IPS-11a (cell line): ENCODE data around the gene TMEM217.
"Not testable (repeated sequence)": the region's sequence is repeated elsewhere in the genome, so short reads cannot be mapped to it uniquely, and the experiment has no call there.

Experiments
- H3K4me3 ChIP-seq: one replicate; pipeline ENCODE4 v1.5.1; 2013; ENCODE audit warnings: low read depth, low read length, control low read depth

TMEM217 gene

GRCh38 chr6:37218511-37218910, 39.4 kb downstream of the TMEM217 start:
- no peak overlapping the region for H3K4me3 ChIP-seq

DNA sequence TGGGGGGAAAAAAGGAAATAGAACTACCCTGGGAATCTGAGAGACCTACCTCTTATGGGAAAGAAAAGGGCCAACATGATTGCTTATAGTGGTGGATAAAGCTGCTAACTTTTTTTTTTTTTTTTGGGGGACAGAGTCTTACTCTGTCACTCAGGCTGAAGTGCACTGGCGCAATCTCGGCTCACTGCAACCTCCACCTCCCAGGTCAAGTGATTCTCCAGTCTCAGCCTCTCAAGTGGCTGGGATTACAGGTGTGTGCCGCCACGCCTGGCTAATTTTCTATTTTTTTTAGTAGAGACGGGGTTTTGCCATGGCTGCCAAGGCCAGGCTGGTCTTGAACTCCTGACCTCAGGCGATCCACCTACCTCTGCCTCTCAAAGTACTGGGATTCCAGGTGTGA, 39.9 kb downstream of the TMEM217 start:
- no peak overlapping the region for H3K4me3 ChIP-seq

DNA sequence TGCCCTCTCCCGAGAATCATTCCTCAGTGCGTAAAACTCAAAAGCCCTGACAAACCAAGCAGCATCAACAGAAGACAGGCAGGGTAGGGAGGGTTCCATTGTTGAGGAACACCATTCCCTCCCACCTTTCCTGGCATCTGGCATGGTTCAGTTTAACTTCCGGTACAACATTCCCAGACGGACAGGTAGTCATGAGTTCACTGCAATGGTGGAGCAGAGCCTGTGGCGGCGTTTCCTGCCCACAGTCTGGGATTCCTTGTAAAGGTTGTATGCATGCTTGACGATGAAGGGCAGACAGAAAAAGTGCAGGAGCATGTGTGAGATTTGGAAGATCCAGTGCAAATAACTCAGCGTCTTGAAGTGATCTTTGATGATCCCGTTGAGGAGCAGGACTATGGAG, 45.7 kb downstream of the TMEM217 start:
- no peak overlapping the region for H3K4me3 ChIP-seq

DNA sequence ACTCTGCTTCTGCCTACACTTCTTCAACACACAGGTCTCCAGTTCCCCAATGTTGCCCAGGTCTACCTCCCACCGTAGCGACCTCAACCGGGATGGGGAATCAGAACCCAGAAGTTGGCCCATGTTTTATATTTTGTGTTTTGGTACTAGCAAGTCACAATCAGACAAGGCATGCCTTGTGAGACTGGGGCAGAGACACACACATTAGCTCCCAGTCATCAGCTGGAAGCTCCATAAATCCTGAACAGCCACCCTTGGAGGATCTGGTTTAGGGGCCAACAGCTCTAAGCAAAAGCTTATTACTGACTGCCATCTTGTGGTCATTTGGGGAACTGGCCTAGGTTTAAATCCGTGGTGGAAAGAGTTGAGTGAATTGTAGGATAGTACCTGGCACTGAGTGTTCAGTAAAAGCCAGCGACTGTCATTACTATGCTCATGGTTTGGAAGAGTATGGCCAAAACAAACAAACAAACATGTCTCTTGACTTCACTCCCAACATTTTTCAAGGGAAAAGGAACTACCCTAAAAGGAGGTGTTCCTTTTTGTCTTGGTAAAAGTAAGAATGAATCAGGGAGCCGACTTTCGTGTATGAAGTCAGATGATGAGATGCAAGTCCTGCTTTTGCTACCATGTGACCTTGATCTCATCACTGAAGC, 47.5 kb downstream of the TMEM217 start:
- no peak overlapping the region for H3K4me3 ChIP-seq

DNA sequence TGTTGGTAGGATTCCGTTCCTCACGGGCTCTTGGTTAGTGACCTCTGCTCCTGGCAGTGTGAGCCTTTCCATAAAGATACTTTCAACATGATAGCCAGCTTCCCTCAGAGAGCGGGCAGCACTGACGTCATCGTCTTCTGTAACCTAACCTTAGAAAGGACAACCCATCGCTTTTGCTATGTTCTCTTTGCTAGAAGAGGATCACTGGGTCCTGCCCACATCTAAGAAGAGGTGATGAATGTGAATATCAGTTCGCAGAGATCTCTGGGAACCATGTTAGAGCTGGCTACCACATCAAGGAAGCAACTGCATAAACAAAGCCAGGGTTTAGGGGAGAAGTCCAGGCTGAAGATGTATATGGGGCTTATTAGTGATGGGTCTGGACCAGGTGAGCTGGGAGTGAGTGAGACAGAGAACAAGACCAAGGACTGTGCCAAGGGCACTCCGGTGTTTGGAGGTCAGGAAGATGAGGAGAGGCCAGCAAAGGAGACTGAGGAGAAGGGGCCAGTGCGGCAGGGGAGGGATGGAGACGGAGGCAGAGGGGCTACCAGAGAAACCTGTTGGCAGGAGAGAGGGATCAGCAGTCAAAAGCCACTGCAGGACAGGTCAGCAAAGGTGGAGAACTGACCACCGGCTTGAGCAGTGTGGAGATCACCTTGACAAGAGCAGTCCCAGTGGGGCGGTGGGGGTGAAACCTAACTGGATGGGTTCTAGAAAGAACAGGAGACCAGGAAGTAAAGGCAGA, 48.3 kb downstream of the TMEM217 start:
- no peak overlapping the region for H3K4me3 ChIP-seq

GRCh38 chr6:37208793-37209192, 49.2 kb downstream of the TMEM217 start:
- H3K4me3 ChIP-seq: no peak overlapping the region

DNA sequence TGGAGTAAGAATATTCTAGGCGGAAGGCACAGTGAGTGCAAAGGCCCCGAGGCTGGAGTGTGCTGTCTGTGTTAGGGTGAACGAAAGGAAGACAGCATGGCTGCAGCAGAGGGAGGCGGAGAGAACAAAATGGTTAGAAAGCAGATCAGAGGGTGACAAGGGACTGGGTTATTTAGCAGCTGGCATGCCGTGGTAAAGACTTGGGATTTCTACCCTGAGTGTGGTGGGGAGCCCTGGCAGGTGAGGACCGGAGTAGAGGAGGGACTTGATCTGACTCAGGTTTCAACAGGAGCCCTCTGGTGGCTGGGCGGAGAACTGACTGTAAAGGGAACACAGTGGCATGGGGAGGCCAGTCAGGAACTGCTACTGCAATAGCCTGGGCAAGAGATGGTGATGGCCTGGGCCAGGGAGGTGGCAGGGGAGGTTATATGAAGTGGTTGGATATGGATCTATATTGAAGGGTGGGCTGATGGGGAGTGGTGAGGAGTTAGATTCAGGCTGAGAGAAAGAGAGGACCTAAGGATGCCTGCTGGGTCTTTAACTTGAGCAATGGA, 50.0 kb downstream of the TMEM217 start:
- H3K4me3 ChIP-seq: no peak overlapping the region

DNA sequence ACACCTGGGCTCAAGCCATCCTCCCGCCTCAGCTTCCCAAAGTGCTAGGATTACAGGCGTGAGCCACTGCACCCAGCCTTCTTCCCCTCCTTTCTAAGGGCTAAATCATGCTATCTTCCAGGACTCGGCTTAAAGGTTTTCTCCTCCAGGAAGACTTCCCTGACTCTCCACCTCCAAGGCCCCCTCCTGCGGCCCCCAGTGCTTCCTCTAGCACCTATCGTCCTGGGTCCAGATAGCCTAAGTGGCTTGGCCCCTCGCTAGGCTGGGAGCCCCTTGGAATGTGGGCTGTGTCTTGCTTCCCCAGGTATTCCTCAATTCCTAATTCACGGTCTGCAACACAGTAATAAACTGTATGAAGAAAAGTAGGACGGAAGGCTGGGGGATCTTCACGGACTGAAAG, 51.3 kb downstream of the TMEM217 start:
- no peak overlapping the region for H3K4me3 ChIP-seq

GRCh38 chr6:37205997-37206340, 52.0 kb downstream of the TMEM217 start:
- no peak overlapping the region for H3K4me3 ChIP-seq

DNA sequence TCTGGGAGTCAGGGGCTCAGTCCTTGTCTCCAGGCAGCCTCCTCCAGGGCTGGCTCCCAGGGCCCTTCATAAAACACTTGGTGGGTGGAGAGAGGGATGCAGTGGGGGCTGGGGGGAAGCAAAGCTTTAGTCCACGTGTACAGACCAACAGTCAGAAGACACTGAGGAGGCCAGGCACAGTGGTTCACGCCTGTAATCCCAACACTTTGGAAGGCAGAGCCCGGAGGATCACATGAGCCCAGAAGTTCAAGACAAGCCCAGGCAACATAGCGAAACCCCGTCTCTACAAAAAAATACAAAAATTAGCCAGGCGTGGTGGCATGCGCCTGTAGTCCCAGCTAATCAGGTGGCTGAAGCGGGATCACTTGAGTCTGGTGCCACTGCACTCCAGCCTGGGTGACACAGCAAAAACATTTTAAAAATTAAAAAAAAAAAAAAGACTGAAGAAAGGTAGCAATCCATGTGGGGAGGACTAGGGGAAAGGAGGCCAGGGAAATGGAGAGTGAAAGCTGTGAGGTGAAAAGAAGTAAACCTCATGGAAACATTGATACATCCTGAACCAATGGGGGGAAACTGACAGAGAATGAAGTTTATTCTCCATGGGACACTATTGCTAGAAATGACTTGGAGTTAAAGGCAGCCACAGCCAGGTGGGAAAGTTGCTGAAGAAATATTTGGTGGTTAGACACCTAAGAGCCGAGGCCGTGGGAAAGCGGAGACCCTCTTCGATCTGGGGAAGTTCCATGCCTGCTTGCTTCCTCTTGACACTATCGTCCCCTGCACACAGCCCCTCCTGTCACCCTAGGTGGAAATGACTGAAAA, 52.6 kb downstream of the TMEM217 start:
- no peak overlapping the region for H3K4me3 ChIP-seq

DNA sequence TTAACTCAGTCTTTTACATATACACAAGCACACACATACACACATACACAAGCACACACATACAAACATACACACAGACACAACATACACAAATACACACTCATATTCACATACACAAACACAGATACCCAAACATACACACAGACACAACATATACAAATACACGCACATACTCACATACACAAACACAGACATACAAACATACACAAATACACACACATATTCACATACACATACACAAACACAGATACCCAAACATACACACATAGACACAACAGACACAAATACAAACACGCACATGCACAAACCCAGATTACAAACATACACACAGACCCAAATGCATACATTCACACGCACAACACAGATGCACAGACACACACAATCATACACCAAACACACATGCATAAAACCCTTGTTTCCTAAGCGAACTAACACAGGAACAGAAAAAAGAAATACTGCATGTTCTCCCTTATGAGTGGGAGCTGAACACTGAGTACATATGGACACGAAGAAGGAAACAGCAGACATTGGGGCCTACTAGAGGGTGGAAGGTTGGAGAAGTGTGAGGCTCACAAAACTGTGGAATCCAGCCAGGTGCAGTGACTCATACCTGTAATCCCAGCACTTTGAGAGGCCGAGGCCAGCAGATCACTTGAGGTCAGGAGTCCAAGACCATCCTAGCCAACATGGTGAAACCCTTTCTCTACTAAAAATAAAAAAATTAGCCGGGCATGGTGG, 53.8 kb downstream of the TMEM217 start:
- no peak overlapping the region for H3K4me3 ChIP-seq

- H3K4me3 ChIP-seq: no peak overlapping the region
Measured at GRCh38 chr6:37202788-37203491, 55.0 kb downstream of the TMEM217 start.

- no peak overlapping the region for H3K4me3 ChIP-seq
Measured at GRCh38 chr6:37201726-37202125, 56.2 kb downstream of the TMEM217 start.

- H3K4me3 ChIP-seq: no peak overlapping the region
Measured at GRCh38 chr6:37200085-37200484, 57.9 kb downstream of the TMEM217 start.

- not testable (repeated sequence) for H3K4me3 ChIP-seq
Measured at GRCh38 chr6:37196451-37196850, 61.5 kb downstream of the TMEM217 start.

DNA sequence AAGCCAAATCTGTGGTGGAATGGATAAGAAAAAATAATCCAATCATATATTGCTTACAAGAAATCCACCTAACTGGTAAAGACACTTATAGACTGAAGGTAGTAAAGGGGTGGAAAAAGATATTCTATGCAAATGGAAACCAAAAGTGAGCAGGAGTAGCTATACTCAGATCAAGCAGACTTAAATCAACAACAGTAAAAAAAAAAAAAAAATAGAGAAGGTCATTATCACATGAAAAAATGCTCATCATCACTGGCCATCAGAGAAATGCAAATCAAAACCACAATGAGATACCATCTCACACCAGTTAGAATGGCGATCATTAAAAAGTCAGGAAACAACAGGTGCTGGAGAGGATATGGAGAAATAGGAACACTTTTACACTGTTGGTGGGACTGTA, 63.1 kb downstream of the TMEM217 start:
- not testable (repeated sequence) for H3K4me3 ChIP-seq

- H3K4me3 ChIP-seq: no peak overlapping the region
Measured at GRCh38 chr6:37192666-37193065, 65.3 kb downstream of the TMEM217 start.

DNA sequence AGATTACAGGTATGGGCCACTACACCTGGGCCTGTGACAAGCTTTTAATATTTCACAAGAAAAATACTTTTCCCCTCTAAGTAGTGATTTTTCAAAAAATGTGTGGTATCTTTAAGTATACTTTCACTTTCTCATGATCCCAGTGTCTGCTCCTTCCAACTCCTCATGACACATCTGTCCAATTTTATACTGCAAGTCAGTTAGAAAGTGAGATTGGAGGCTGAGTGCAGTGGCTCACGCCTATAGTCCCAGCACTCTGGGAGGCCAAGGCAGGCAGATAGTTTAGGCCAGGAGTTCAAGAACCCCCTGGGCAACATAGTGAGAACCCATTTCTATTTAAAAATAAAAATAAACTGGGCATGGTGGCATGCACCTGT, 67.8 kb downstream of the TMEM217 start:
- no peak overlapping the region for H3K4me3 ChIP-seq

DNA sequence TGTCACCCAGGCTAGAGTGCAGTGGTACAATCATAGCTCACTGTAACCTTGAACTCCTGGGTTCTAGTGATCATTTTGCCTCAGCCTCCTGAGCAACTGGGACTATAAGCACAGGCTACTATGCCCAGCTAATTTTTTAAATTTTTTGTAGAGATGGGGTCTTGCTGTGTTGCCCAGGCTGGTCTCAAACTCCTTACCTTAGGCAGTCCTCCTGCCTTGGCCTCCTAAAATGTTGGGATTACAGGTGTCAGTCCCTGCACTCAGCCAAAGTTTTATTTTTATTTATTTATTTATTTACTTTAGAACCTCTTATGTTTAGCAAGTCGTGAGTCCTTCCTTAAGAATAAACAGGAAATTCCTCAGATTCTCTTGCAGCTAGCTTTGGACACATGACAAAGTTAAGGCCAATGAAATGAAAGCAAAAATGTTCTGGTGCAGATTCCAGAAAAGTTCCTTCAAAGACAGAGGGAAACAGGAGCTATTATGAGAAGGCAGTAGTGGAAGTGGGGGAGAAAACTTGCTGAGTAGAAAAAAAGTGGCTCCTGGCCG, 68.9 kb downstream of the TMEM217 start:
- no peak overlapping the region for H3K4me3 ChIP-seq
